Loucy (cell line): ENCODE measurements around the gene ATG4B.

Experiments used
- H2AFZ ChIP-seq: fragments of 200-600 bp; sonication (generic); 2 replicates; pipeline ENCODE4 v1.6.0; 2016; ENCODE audit warnings: antibody characterized with exemption, mild to moderate bottlenecking, low read length, moderate library complexity
- H3F3A ChIP-seq: fragments of 200-600 bp; 2 replicates; pipeline ENCODE4 v1.6.0; 2016; ENCODE audit warnings: antibody characterized with exemption, low read depth, mild to moderate bottlenecking
- H3K27me3 ChIP-seq: fragments of 200-600 bp; sonication (generic); 2 replicates; pipeline ENCODE4 v1.6.1; 2014; ENCODE audit warnings: low read length, mild to moderate bottlenecking; ENCODE audit not compliant: insufficient read depth, poor library complexity, severe bottlenecking
- H3K36me3 ChIP-seq: fragments of 200-600 bp; sonication (generic); 2 replicates; pipeline ENCODE4 v1.6.1; 2016; ENCODE audit warnings: low read length; ENCODE audit not compliant: insufficient read depth
- H3K4me1 ChIP-seq: fragments of 200-600 bp; sonication (generic); 2 replicates; pipeline ENCODE4 v1.5.1; 2014; ENCODE audit warnings: low read length, mild to moderate bottlenecking; ENCODE audit not compliant: insufficient read depth, poor library complexity, severe bottlenecking
- H3K4me2 ChIP-seq: fragments of 200-600 bp; sonication (generic); 2 replicates; pipeline ENCODE4 v1.6.0; 2014; ENCODE audit warnings: antibody characterized with exemption, low read length, low read depth, mild to moderate bottlenecking; ENCODE audit not compliant: poor library complexity, severe bottlenecking
- H3K4me3 ChIP-seq: fragments of 200-600 bp; sonication (generic); 2 replicates; pipeline ENCODE4 v1.5.1; 2014; ENCODE audit warnings: low read length, mild to moderate bottlenecking, mixed read lengths; ENCODE audit not compliant: poor library complexity, severe bottlenecking
- H3K79me2 ChIP-seq: fragments of 200-600 bp; sonication (generic); 2 replicates; pipeline ENCODE4 v1.6.1; 2014; ENCODE audit warnings: low read length; ENCODE audit not compliant: insufficient read depth
- H3K9ac ChIP-seq: fragments of 200-600 bp; sonication (generic); 2 replicates; pipeline ENCODE4 v1.6.0; 2014; ENCODE audit warnings: mild to moderate bottlenecking, low read depth, low read length, moderate library complexity; ENCODE audit not compliant: poor library complexity, severe bottlenecking
- H3K9me2 ChIP-seq: fragments of 200-600 bp; sonication (generic); replicated peaks from 2 replicates; pipeline ENCODE4 v1.6.1; 2016; ENCODE audit warnings: low read depth, low read length, mixed read lengths
- H3K9me3 ChIP-seq: fragments of 200-600 bp; sonication (generic); 2 replicates; pipeline ENCODE4 v1.6.1; 2014; ENCODE audit warnings: mild to moderate bottlenecking, antibody characterized with exemption, low read length, low read depth; ENCODE audit not compliant: insufficient read depth
- H4K20me1 ChIP-seq: fragments of 200-600 bp; sonication (generic); 2 replicates; pipeline ENCODE4 v1.6.0; 2014; ENCODE audit warnings: antibody characterized with exemption, low read length, mild to moderate bottlenecking; ENCODE audit not compliant: insufficient read depth, poor library complexity, severe bottlenecking
- CTCF ChIP-seq: fragments of 200-600 bp; sonication (generic); conservative IDR thresholded peaks from 2 replicates; pipeline ENCODE4 v1.5.1; 2014; ENCODE audit warnings: mild to moderate bottlenecking, antibody characterized with exemption, low read length
- EZH2phosphoT487 ChIP-seq: fragments of 200-600 bp; IDR thresholded peaks from 2 replicates; pipeline ENCODE4 v1.6.1; 2018; ENCODE audit warnings: antibody characterized with exemption, mild to moderate bottlenecking, moderate library complexity, borderline replicate concordance

ATG4B gene

GRCh38 chr2:241678307-241678706, 40.8 kb downstream of the ATG4B start:
- no peaks in the 10 kb centered on the region for H3K27me3 ChIP-seq
- peaks cover 44% of the 10 kb centered on the region; the same call in 1 of the 2 replicates for H3K36me3 ChIP-seq
- no peak for TF ChIP-seq CTCF
- TF ChIP-seq EZH2phosphoT487, result no peak

DNA sequence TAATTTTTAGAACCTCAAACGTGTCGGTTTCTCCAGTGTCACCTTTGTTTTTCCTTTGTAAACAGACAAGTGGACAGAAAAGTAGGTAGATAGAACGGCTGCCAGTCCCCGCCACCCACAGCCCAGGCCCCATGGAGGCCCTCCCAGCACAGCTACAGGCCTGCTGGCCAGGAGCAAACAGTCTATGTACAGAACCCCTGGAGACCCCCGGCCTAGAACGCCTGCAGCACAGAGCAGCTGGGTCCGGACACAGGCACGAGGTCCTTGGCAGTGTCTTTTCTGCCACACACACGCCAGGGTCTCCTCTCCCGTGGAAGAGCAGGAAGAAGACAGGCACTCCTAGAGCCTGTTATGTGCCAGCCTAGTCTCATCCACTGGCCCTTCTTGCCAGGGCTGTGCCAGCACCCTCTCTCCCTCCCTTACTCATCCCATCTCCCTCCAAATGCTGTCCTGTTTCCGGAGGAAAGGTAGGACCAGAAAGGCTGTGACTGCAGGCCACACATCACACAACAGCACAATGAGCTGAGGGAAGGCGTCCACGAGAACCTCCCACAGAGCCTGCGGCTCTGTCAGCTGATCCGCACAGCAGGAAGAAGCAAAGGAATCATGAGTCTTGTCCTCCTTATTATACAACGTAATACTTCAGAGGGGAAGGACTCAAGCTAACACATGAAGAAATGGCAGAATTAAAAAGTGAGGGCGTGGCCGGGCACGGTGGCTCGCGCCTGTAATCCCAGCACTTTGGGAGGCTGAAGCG, 41.5 kb downstream of the ATG4B start:
- Histone ChIP-seq H3F3A (no peaks in the 10 kb centered on the region), H3K27me3 (no peaks in the 10 kb centered on the region), H3K79me2 (peaks cover 18% of the 10 kb centered on the region), H3K9me2 (no peaks in the 10 kb centered on the region), H3K4me1 (peaks cover 2% of the 10 kb centered on the region), H3K4me2 (no peak overlapping the region), H4K20me1 (no peaks in the 10 kb centered on the region), H3K4me3 (no peak overlapping the region), H3K9me3 (no peaks in the 10 kb centered on the region), H3K36me3 (peaks cover 44% of the 10 kb centered on the region; the same call in 1 of the 2 replicates), H2AFZ (no peak overlapping the region), H3K9ac (no peak overlapping the region)
- TF ChIP-seq EZH2phosphoT487, result no peak
- TF ChIP-seq CTCF, result no peak

More at GRCh38 chr2:241678307-241678706, 40.8 kb downstream of the ATG4B start:
- Histone ChIP-seq H3K9me2 (no peaks in the 10 kb centered on the region), H3K4me3 (no peak overlapping the region), H3K9ac (no peak overlapping the region), H3F3A (no peaks in the 10 kb centered on the region), H4K20me1 (no peaks in the 10 kb centered on the region), H2AFZ (no peak overlapping the region), H3K79me2 (peaks cover 11% of the 10 kb centered on the region; the same call in 1 of the 2 replicates), H3K9me3 (no peaks in the 10 kb centered on the region), H3K4me2 (no peak overlapping the region), H3K4me1 (no peaks in the 10 kb centered on the region)

DNA sequence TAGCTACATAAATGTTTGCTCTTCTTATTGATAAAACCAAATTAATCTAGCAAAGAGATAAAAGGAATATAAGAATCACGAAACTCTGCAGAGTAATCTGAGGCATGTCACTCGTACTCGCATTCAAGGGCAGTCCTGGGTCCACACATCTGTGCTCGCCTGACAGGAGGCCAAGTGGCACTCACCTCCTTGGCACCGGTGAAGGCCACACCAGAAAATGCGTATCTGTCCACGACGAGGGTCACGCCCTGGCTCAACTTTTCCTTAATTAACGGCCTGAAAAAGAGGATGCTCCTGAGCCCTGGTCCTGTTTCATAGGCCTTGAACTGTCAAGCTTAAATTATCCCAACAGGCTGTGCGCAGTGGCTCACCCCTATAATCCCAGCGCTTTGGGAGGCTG, 42.6 kb downstream of the ATG4B start:
- H3K36me3 ChIP-seq, result peaks cover 40% of the 10 kb centered on the region; the same call in 1 of the 2 replicates
- H3K79me2 ChIP-seq, result peaks cover 29% of the 10 kb centered on the region
- H3K4me1 ChIP-seq, result peaks cover 2% of the 10 kb centered on the region
- no peaks in the 10 kb centered on the region for H3F3A ChIP-seq
- no peak overlapping the region for H3K4me3 ChIP-seq
- H3K9me3 ChIP-seq, result no peaks in the 10 kb centered on the region
- no peaks in the 10 kb centered on the region for H4K20me1 ChIP-seq
- no peak overlapping the region for H3K4me2 ChIP-seq
- H3K9ac ChIP-seq, result no peak overlapping the region
- no peaks in the 10 kb centered on the region for H3K9me2 ChIP-seq
- TF ChIP-seq CTCF, result no peak
- no peak for TF ChIP-seq EZH2phosphoT487
- no peaks in the 10 kb centered on the region for H3K27me3 ChIP-seq
- no peak overlapping the region for H2AFZ ChIP-seq
